GM19324 (cell line): ENCODE data around the gene DUS2.
A peak's percentile ranks its signal among the peaks of the same experiment; 100 is the strongest.
"Not testable (repeated sequence)": the region's sequence is repeated elsewhere in the genome, so short reads cannot be mapped to it uniquely, and the experiment has no call there.

Source experiments
- ATAC-seq: cut with Tn5 transposase; IDR thresholded peaks from one replicate; pipeline ENCODE4 v1.9.1; 2021; ENCODE audit warnings: mild to moderate bottlenecking, moderate library complexity; ENCODE audit not compliant: unreplicated experiment, low FRiP score

The DUS2 gene

DNA sequence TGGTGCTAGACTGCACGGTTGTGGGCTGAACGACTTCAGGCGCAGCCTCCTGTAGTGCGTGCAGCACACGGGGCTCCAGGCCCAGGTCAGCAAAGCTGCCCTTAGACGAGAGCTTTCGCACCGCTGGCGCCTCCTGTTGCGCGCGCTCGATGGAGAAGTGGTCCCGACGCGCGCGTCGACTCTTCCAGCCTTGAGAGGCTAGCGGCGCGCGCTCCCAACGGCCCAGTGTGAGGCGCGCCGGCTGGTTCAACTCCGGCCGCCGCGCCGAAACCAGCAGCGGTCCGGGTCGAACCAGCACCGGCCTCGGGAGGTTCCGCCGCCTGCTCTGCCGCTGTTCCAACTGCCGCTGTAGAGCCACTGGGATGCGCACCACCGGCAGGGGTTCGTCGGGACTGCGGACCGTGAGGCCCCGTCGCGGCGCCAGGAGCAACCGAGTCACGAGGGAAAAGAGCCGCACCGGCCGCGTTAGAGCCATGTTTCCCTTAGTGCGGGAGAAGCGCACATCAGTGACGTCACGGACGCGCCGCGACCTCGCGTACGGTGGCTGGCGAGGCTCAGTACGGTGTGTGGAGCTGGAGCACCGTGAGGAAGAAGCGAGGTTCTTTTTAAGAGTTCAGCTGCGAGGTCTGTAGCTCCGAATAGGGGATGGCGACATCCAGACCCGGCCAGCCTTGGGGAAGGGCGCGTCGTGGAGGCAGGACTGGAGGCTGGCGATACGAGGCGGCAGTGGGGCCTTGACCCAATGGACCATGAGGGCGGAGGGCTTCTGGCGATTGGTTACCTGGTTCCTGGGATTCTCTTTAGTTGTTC, at the start of gene DUS2, which contains the start of gene DDX28:
TSS of gene DUS2 (plus strand) at position 557 of the 810 bp plus-strand sequence. CDS start 14,740 bp downstream, outside the sequence.
TSS of gene DDX28 (minus strand) at position 505 of the 810 bp plus-strand sequence. CDS start at position 475, 30 bp downstream.
- peak; percentile 91 for ATAC-seq

DNA sequence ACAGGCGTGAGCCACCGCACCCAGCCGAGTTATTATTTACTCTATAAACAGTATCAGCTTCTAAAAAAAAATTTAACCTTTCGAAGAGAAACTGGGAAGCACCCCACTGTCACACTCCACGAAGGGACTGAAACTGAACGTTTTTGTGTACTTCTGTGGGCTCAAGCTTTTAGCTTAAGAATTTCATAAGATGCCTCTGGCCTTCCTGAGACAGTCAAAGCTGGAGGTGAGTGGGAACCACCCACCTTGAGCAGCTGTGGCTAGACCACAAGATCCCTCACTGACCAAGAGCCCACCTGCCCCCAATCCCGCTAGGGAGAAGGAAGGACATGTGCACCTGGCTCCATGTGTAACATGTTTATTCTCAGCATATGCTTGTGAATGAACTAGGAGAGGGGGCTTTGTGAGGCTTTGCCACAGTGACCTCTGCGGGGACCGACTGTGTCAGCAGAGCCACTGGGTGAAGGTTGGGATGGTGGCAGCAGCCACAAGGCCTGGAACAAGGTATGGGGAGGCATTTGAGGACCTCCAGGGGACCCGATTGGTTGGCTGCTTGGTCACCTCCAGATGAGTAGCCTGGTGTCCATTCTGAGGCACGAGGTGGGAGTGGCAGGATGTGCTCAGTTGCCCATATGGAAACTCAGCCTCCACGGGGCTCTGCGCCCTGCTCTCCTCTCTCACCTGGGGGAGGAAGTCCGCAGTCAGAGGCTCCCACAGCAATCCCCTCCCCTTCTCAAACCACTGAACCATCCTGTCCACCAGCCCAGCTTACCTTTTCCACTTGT, 47.6 kb upstream of the DUS2 start:
- no peak for ATAC-seq

DNA sequence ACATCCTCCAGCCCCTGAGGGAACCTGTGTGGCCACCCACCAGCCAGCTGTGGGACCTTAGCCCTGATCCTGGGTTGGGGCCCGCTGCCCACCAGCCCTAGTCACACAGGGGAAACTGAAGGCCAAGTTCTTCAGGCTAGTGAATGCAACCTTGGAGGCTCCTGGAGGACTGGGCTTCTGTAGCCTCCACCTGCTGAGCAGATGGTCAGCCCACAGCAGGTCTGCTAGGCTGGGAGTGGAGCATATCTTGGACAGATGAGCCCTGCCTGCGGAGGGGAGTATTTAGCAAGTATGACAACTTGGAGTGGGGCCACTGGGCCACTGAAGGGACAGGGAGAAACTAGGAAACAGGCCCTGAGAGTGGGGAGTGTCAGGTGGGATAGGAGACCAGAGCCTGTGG, 46.9 kb upstream of the DUS2 start:
- no peak for ATAC-seq

GRCh38 chr16:67977005-67977404, 46.1 kb upstream of the DUS2 start:
- no peak for ATAC-seq

- no peak for ATAC-seq
Observed at GRCh38 chr16:67977469-67978227, 45.4 kb upstream of the DUS2 start.

DNA sequence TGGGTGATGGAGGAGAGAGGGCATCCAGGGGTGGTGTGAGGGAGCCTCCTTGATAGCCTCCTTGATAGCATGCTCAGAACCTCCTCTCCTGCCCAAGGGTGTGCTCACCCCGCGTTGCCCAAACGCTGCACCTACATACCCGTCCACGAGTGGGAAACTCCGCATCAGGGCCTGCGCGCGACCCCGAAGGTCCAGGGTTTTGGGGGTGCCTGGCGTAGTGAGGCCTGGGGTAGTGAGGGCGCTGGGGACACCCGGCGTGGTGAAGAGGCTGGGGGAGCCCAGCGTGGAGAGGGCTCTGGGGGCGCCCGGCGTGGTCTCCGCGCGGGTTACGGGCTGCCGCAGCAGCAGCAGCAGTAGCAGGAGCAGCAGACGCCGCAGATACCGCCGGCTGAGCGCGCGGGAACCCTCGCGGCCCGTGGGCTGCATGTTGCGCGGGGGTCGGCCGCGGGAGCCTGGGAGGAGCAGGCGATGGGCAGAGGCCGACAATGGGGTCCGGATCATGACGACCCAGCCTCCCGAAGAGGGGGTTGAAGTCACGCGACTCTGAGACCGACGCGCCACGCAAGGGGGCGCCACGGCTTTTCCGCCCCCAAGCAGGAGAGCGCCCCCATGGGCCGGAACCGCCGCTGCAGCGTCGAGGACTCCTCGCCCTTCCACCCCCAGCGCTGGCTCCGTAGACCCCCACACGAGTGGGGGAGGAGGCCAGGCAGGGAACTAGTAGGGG, 43.0 kb upstream of the DUS2 start, which contains the start of gene DPEP3:
TSS of gene DPEP3 (minus strand) at position 545 of the 724 bp plus-strand sequence. CDS start at position 426, 119 bp downstream.
- ATAC-seq, result no peak

- ATAC-seq, result no peak
Observed at GRCh38 chr16:67982011-67982696, 40.9 kb upstream of the DUS2 start.

- no peak for ATAC-seq
Observed at GRCh38 chr16:67986949-67987348, 36.1 kb upstream of the DUS2 start.

- ATAC-seq, result no peak
Observed at GRCh38 chr16:67987460-67988160, 35.5 kb upstream of the DUS2 start.

DNA sequence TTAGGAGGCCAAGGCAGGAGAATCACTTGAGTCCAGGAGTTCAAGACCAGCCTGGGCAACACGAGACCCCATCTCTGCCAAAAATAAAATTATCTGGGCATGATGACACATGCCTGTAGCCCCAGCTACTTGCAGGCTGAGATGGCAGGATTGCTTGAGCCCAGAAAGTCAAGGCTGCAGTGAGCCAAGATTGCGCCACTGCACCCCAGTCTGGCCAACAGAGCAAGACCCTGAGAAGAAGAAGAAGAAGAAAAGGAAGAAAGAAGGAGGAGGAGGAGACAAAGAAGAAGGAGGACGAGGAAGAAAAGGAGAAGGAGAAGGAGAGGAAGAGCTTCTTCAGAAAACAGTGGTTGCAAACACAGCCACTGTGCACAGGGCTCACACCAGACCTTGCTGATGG, 34.4 kb upstream of the DUS2 start:
- ATAC-seq, result no peak

DNA sequence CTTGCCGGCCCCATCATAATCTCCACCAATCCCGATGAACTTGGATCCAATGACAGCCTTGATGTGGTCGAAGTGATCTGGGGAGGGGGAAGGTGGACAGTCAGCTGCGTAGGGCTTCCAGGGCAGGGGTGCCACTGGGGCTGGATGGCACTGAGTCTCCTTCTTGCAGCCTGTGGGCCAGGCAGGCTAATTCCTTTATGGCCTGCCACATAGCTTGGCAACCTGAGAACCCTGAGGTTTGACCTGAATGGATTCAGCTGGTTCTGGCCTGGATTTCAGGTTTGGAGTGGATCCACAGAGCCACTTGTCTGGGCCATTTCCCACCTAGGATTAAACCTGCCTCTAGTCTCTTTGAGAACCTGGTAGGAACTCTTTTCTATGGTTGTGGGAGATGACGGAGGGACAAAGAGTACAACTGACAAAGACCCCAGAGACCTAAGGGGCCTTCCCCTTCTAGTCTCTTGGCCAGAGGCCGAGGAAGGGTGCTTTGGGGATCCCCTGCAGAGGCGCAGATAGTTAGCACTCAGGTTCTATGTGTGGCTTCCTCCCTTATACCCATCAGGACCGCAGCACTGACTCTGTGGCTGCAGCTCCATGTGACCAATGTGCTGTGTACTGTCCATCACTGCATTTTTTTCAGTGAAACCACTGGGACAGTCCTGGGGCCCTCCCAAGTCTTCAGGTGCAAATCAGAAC, 33.6 kb upstream of the DUS2 start:
- no peak for ATAC-seq

DNA sequence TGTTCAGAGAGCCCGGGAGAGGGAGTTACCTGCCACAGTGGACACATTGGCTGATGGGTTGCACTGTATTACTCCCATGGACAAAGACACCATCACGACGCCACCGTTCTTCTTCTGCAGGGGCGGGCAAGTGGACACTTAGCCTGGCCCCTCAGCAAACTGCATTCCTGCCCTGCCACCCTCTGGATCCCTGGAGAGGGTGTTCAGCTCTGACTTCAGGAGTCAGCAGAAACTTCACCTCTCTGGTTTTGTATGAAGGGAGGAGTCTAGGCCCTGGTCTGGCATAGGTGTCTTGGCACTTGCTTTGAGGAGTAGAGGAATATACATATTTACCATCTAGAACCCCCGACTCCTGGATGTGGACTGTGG, 33.1 kb upstream of the DUS2 start:
- ATAC-seq, result no peak

DNA sequence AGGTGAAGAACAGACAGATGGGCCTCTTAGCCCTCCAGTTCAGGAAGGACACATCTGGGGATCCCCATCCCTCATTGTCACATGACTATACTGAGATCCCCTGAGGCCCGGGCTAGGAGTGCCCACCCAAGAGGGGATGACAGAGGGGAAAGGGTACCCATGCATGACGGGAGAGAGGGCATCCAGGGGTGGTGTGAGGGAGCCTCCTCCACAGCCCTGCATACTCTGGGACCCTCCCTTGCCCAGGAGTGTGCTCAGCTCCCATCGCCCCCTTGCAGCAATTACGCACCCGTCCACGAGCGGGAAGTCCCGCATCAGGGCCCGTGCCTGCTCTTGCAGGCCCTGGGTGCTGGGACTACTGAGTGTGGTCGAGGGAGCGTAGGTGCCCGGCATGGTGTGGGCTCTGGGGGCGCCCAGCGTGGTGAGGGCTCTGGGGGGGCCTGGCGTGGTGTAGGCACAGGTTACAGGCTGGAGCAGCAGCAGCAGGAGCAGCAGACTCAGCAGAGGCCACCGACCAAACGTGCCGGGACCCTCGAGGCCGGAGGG, 30.4 kb upstream of the DUS2 start:
- no peak for ATAC-seq

- peak; percentile 75 for ATAC-seq
Observed at GRCh38 chr16:67993207-67994039, 29.7 kb upstream of the DUS2 start.

DNA sequence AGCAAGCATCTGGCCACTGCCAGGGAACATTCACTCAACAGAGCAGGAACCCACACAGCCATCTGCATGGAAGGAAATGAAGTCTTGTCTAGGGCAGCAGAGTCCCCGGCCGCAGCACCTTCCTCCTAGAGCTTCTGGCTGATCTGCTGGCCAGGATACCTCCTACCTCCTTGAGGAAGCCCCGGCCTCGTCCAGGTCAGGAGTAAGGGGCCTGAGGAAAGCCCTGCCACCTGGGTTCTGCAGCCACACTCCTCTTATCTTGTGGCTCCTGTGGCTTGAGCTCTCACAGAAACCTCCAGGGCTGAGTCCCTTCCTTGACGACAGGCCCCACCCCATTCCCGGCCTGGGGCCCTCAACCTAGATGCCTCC, 29.1 kb upstream of the DUS2 start:
- not testable (repeated sequence) for ATAC-seq

- ATAC-seq, result no peak
Observed at GRCh38 chr16:67995423-67995822, 27.7 kb upstream of the DUS2 start.

DNA sequence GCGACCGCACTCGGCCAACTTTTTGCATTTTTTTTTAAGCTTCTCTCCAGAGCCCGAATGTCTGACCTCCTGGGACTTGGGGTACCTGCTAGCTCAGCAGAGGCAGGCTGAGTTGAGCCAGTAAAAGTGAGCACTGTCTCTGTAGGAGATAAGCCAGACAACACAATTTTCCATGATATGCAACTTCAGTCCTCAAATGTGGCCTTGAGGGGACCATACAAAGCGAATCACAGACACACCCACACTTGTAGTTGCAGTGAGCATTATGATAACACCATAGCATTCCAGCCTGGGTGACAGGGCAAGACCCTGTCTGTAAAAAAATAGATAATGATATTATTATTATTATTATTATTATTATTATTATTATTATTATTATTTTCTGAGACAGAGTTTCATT, 26.4 kb upstream of the DUS2 start:
- no peak for ATAC-seq
